ENCODE measurements around the gene CTTNBP2NL.
"Not testable (repeated sequence)": the region's sequence is repeated elsewhere in the genome, so short reads cannot be mapped to it uniquely, and the experiment has no call there.

The CTTNBP2NL gene

GRCh38 chr1:112387807-112388206 lies 8.2 kb upstream of the CTTNBP2NL start:
- no peak overlapping the region for H3K9ac ChIP-seq (ENCODE audit: low read length)
- H3K9me3 ChIP-seq (ENCODE audit: control insufficient read depth, insufficient read depth, low read depth, low read length): no peaks in the 10 kb centered on the region
- H3K27me3 ChIP-seq (ENCODE audit: control insufficient read depth, insufficient read depth, low read length): no peaks in the 10 kb centered on the region
- no peak overlapping the region for H3K4me3 ChIP-seq (ENCODE audit: low read depth, low read length)
- no peak overlapping the region for H3K27ac ChIP-seq (ENCODE audit: low read depth, low read length)
- H3K4me1 ChIP-seq (ENCODE audit: control insufficient read depth, insufficient read depth, low read length): peaks cover 13% of the 10 kb centered on the region
- H3K36me3 ChIP-seq (ENCODE audit: control insufficient read depth, insufficient read depth, low read length): no peaks in the 10 kb centered on the region

GRCh38 chr1:112388436-112388835 lies 7.6 kb upstream of the CTTNBP2NL start:
- Histone ChIP-seq H3K4me1 (ENCODE audit: control insufficient read depth, insufficient read depth, low read length) (peaks cover 13% of the 10 kb centered on the region), H3K36me3 (ENCODE audit: control insufficient read depth, insufficient read depth, low read length) (no peaks in the 10 kb centered on the region), H3K9me3 (ENCODE audit: control insufficient read depth, insufficient read depth, low read depth, low read length) (no peaks in the 10 kb centered on the region), H3K27ac (ENCODE audit: low read depth, low read length) (no peak overlapping the region), H3K9ac (ENCODE audit: low read length) (no peak overlapping the region), H3K4me3 (ENCODE audit: low read depth, low read length) (no peak overlapping the region), H3K27me3 (ENCODE audit: control insufficient read depth, insufficient read depth, low read length) (no peaks in the 10 kb centered on the region)

- H3K36me3 ChIP-seq (ENCODE audit: control insufficient read depth, insufficient read depth, low read length): no peaks in the 10 kb centered on the region
- no peak overlapping the region for H3K4me3 ChIP-seq (ENCODE audit: low read depth, low read length)
Measured at GRCh38 chr1:112389689-112390088, 6.3 kb upstream of the CTTNBP2NL start.

GRCh38 chr1:112390335-112390734 lies 5.7 kb upstream of the CTTNBP2NL start:
- H3K36me3 ChIP-seq (ENCODE audit: control insufficient read depth, insufficient read depth, low read length); H3K4me3 ChIP-seq (ENCODE audit: low read depth, low read length); H3K27ac ChIP-seq (ENCODE audit: low read depth, low read length); H3K27me3 ChIP-seq (ENCODE audit: control insufficient read depth, insufficient read depth, low read length); H3K9me3 ChIP-seq (ENCODE audit: control insufficient read depth, insufficient read depth, low read depth, low read length); H3K9ac ChIP-seq (ENCODE audit: low read length): not testable (repeated sequence)
- H3K4me1 ChIP-seq (ENCODE audit: control insufficient read depth, insufficient read depth, low read length): peaks cover 26% of the 10 kb centered on the region

More at GRCh38 chr1:112389689-112390088, 6.3 kb upstream of the CTTNBP2NL start:
- Histone ChIP-seq H3K9ac (ENCODE audit: low read length) (no peak overlapping the region), H3K9me3 (ENCODE audit: control insufficient read depth, insufficient read depth, low read depth, low read length) (no peaks in the 10 kb centered on the region), H3K27me3 (ENCODE audit: control insufficient read depth, insufficient read depth, low read length) (no peaks in the 10 kb centered on the region), H3K27ac (ENCODE audit: low read depth, low read length) (no peak overlapping the region), H3K4me1 (ENCODE audit: control insufficient read depth, insufficient read depth, low read length) (peaks cover 19% of the 10 kb centered on the region)

- Histone ChIP-seq H3K36me3 (ENCODE audit: control insufficient read depth, insufficient read depth, low read length) (no peaks in the 10 kb centered on the region), H3K27me3 (ENCODE audit: control insufficient read depth, insufficient read depth, low read length) (no peaks in the 10 kb centered on the region), H3K4me1 (ENCODE audit: control insufficient read depth, insufficient read depth, low read length) (peaks cover 28% of the 10 kb centered on the region), H3K27ac (ENCODE audit: low read depth, low read length) (no peak overlapping the region), H3K9ac (ENCODE audit: low read length) (peak overlapping the region; percentile 62), H3K4me3 (ENCODE audit: low read depth, low read length) (peak overlapping the region; percentile 59), H3K9me3 (ENCODE audit: control insufficient read depth, insufficient read depth, low read depth, low read length) (no peaks in the 10 kb centered on the region)
Measured at GRCh38 chr1:112390775-112391602, 5.0 kb upstream of the CTTNBP2NL start.

- H3K9me3 ChIP-seq (ENCODE audit: control insufficient read depth, insufficient read depth, low read depth, low read length): no peaks in the 10 kb centered on the region
- peaks cover 28% of the 10 kb centered on the region for H3K4me1 ChIP-seq (ENCODE audit: control insufficient read depth, insufficient read depth, low read length)
- no peaks in the 10 kb centered on the region for H3K27me3 ChIP-seq (ENCODE audit: control insufficient read depth, insufficient read depth, low read length)
- H3K36me3 ChIP-seq (ENCODE audit: control insufficient read depth, insufficient read depth, low read length): no peaks in the 10 kb centered on the region
- H3K4me3 ChIP-seq (ENCODE audit: low read depth, low read length): peak overlapping the region; percentile 59
- H3K27ac ChIP-seq (ENCODE audit: low read depth, low read length): no peak overlapping the region
- H3K9ac ChIP-seq (ENCODE audit: low read length): peak overlapping the region; percentile 62
Measured at GRCh38 chr1:112391603-112391940, 4.4 kb upstream of the CTTNBP2NL start.

- H3K9ac ChIP-seq (ENCODE audit: low read length): no peak overlapping the region
- no peak overlapping the region for H3K27ac ChIP-seq (ENCODE audit: low read depth, low read length)
- no peaks in the 10 kb centered on the region for H3K9me3 ChIP-seq (ENCODE audit: control insufficient read depth, insufficient read depth, low read depth, low read length)
- H3K4me3 ChIP-seq (ENCODE audit: low read depth, low read length): no peak overlapping the region
- H3K36me3 ChIP-seq (ENCODE audit: control insufficient read depth, insufficient read depth, low read length): no peaks in the 10 kb centered on the region
- H3K27me3 ChIP-seq (ENCODE audit: control insufficient read depth, insufficient read depth, low read length): no peaks in the 10 kb centered on the region
- H3K4me1 ChIP-seq (ENCODE audit: control insufficient read depth, insufficient read depth, low read length): peaks cover 27% of the 10 kb centered on the region
Measured at GRCh38 chr1:112393631-112393974, 2.4 kb upstream of the CTTNBP2NL start.

- Histone ChIP-seq H3K4me3 (ENCODE audit: low read depth, low read length) (0 out of 2 replicates have a peak overlapping the region, but pooled peaks have one; percentile 31), H3K27ac (ENCODE audit: low read depth, low read length) (no peak overlapping the region; the same call in 1 of the 2 replicates), H3K9ac (ENCODE audit: low read length) (peak overlapping the region; percentile 53), H3K9me3 (ENCODE audit: control insufficient read depth, insufficient read depth, low read depth, low read length) (no peaks in the 10 kb centered on the region), H3K4me1 (ENCODE audit: control insufficient read depth, insufficient read depth, low read length) (peaks cover 26% of the 10 kb centered on the region), H3K27me3 (ENCODE audit: control insufficient read depth, insufficient read depth, low read length) (no peaks in the 10 kb centered on the region), H3K36me3 (ENCODE audit: control insufficient read depth, insufficient read depth, low read length) (no peaks in the 10 kb centered on the region)
Measured at GRCh38 chr1:112394743-112395062, 1.3 kb upstream of the CTTNBP2NL start.

- H3K27ac ChIP-seq (ENCODE audit: low read depth, low read length): peak overlapping the region; percentile 76
- no peaks in the 10 kb centered on the region for H3K27me3 ChIP-seq (ENCODE audit: control insufficient read depth, insufficient read depth, low read length)
- H3K36me3 ChIP-seq (ENCODE audit: control insufficient read depth, insufficient read depth, low read length): no peaks in the 10 kb centered on the region
- peak overlapping the region; percentile 97 for H3K4me3 ChIP-seq (ENCODE audit: low read depth, low read length)
- peak overlapping the region; percentile 82 for H3K9ac ChIP-seq (ENCODE audit: low read length)
- no peaks in the 10 kb centered on the region for H3K9me3 ChIP-seq (ENCODE audit: control insufficient read depth, insufficient read depth, low read depth, low read length)
- H3K4me1 ChIP-seq (ENCODE audit: control insufficient read depth, insufficient read depth, low read length): peaks cover 26% of the 10 kb centered on the region
Measured at GRCh38 chr1:112395256-112395820, 676 bp upstream of the CTTNBP2NL start.

- Histone ChIP-seq H3K4me1 (ENCODE audit: control insufficient read depth, insufficient read depth, low read length) (peaks cover 28% of the 10 kb centered on the region), H3K9me3 (ENCODE audit: control insufficient read depth, insufficient read depth, low read depth, low read length) (no peaks in the 10 kb centered on the region), H3K9ac (ENCODE audit: low read length) (peak overlapping the region; percentile 81), H3K36me3 (ENCODE audit: control insufficient read depth, insufficient read depth, low read length) (no peaks in the 10 kb centered on the region), H3K27me3 (ENCODE audit: control insufficient read depth, insufficient read depth, low read length) (no peaks in the 10 kb centered on the region), H3K4me3 (ENCODE audit: low read depth, low read length) (peak overlapping the region; percentile 97), H3K27ac (ENCODE audit: low read depth, low read length) (peak overlapping the region; percentile 31; the same call in 1 of the 2 replicates)
Measured at GRCh38 chr1:112396653-112397471, 848 bp downstream of the CTTNBP2NL start.

GRCh38 chr1:112397841-112398240 lies 1.8 kb downstream of the CTTNBP2NL start:
- H3K27me3 ChIP-seq (ENCODE audit: control insufficient read depth, insufficient read depth, low read length): no peaks in the 10 kb centered on the region
- peaks cover 38% of the 10 kb centered on the region for H3K4me1 ChIP-seq (ENCODE audit: control insufficient read depth, insufficient read depth, low read length)
- no peak overlapping the region for H3K27ac ChIP-seq (ENCODE audit: low read depth, low read length)
- peak overlapping the region; percentile 97 for H3K4me3 ChIP-seq (ENCODE audit: low read depth, low read length)
- no peaks in the 10 kb centered on the region for H3K9me3 ChIP-seq (ENCODE audit: control insufficient read depth, insufficient read depth, low read depth, low read length)
- H3K36me3 ChIP-seq (ENCODE audit: control insufficient read depth, insufficient read depth, low read length): no peaks in the 10 kb centered on the region
- no peak overlapping the region for H3K9ac ChIP-seq (ENCODE audit: low read length)

Measured in HUES6 (cell line).